AG09309 (cell line): ENCODE results near the gene SNRPA1.

Experiments
- DNase-seq: peaks from one replicate; pipeline ENCODE4 v3.0.0-alpha.2; 2010; ENCODE audit warnings: low read depth
- H3K4me3 ChIP-seq: 2 replicates; pipeline ENCODE4 v1.5.1; 2011; ENCODE audit warnings: mild to moderate bottlenecking, low read depth, low read length, moderate library complexity; ENCODE audit not compliant: control insufficient read depth
- TF ChIP-seq, protein P1 (sequence below): IDR thresholded peaks from 2 replicates; pipeline ENCODE4 v1.5.1; 2011; ENCODE audit warnings: mild to moderate bottlenecking, low read depth, low read length, inconsistent platforms; ENCODE audit not compliant: insufficient read depth, control insufficient read depth; ENCODE audit errors: missing control alignments

Gene SNRPA1

DNA sequence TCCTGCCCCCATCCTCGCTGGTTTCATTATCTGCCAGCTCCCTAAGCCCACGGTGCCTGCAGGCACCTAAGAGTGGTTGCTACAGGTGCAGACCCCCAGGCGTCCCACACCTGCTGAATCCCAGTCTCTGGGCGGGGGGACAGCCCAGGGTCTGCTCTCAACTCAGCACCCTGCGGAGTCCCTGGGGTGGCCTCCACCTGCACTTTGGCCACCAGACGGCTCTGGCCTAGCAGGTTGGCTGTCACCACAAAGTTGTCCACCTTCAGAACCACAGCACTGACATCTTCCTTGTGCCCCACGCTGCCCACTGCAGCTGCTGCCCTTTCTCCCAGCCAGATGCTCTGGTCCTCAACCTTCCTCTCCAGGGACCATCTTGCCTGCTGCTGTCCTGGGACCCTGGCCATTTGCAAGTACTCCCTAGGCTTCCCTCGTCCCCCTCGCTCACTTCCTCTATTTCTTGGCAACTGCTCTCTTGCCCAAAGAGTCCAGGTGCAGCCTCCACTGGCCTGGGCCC is 34.9 kb upstream of the SNRPA1 start:
- DNase-seq = no peak
- H3K4me3 ChIP-seq = no peak overlapping the region
- TF ChIP-seq, protein P1, sequence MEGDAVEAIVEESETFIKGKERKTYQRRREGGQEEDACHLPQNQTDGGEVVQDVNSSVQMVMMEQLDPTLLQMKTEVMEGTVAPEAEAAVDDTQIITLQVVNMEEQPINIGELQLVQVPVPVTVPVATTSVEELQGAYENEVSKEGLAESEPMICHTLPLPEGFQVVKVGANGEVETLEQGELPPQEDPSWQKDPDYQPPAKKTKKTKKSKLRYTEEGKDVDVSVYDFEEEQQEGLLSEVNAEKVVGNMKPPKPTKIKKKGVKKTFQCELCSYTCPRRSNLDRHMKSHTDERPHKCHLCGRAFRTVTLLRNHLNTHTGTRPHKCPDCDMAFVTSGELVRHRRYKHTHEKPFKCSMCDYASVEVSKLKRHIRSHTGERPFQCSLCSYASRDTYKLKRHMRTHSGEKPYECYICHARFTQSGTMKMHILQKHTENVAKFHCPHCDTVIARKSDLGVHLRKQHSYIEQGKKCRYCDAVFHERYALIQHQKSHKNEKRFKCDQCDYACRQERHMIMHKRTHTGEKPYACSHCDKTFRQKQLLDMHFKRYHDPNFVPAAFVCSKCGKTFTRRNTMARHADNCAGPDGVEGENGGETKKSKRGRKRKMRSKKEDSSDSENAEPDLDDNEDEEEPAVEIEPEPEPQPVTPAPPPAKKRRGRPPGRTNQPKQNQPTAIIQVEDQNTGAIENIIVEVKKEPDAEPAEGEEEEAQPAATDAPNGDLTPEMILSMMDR = no peak

DNA sequence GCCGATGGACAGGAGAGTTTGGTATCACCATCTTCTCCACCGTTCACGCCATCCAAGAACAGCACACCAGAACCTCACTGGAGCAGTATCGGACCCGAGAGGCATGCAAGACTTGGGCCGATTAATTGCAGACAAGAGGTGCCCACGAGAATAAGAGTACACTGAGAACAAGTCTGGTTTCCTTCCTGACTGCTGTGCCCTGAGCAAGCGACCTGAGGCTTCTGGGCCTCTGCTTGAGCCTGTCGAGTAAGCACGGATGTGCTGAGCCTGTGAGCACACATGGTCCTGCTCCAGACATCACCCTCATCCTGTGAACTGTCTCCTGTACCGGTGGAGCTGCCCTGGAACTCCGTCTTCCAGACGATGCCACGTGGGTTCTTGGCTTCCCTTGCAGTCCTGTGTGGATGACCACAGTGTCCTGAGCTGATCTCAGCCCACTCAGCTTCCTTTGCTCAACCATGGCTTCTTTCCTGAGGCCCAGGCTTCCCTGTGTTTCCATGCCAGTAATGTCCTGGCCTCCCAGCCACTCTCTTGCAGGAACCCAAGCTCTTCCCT is 34.3 kb upstream of the SNRPA1 start:
- DNase-seq = no peak
- TF ChIP-seq, protein P1 = no peak
- H3K4me3 ChIP-seq = no peak overlapping the region

DNA sequence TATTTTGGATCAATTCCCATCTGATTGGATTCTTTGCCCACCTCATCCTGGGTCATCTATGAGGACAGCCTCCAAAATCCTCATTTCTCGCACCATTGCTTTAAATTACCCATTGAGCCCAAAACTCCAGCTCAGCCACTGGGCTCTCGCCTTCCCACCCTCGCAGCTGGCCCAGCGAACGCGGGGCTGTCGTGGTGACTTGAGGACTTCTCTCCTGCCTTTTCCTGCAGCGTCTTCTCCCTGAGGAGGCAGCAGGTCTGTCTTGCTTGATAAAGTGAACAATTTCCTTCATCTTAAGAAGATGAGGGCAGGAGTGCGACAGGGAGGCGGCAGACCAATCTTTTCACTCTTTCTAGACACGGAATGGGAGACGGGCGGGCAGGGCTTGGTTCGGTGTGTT is 33.0 kb upstream of the SNRPA1 start:
- no peak overlapping the region for H3K4me3 ChIP-seq
- DNase-seq = no peak
- TF ChIP-seq, protein P1 = no peak

DNA sequence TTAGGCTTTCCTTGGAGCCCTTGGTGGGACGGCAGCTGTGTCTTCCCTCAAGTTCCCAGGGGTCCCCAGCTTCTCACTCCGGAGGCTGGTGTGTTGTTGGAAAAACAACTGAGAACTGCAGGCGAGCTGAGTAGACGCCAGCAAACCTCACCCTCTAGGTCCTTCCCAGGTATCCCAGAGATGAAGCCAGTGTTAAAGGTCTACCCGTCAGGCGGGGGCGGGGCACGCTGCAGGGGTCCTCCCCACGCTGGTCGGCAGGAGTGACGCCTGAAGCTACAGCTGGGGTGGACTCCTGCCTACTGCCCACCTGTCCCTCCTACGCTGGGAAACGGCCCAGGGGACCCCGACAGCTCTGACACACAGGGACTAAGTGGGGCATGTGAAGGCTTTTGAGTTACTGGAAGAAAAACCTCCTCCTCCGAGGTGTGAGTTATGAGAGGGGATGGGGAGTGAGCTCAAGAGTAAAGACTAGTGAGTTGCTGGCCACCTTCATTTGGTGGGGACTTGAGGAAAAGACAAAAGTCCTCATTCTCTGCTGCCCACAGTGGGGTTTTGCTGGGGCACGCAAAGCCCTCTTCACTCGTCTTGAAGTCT is 32.2 kb upstream of the SNRPA1 start:
- no peak for DNase-seq
- TF ChIP-seq, protein P1 = no peak
- H3K4me3 ChIP-seq = no peak overlapping the region

DNA sequence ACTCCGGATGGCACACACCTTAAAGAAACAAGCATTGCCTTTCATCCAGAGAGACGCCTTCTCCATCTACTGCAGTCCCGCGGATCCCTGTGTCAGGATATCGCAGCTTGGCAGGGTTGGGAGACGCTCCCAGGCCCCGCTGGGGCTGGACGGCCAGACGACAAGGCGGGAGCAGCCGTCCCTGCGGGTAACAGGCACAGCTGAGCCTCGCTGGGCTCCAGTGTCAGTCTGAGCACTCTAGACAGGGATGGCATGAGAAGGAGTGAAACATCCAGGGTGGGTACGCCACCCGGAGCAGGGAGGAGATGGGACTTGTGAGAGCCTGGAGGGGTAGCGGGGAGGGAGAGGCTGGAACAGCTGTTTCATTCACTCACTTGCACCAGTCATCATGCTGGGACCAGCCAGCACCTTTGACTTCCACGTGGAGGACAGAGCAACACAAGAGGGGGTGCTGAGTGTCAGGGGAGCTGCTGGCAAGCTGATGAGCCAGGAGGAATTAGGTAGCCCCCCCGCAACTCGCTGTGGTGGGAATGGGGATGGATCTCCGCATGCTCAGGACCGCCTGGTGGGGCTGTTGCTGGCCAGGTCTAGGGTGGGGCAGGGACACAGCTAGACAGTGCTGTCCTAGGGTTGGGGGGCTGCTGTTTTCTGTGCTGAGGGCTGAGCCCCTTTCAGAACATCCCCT is 31.6 kb upstream of the SNRPA1 start:
- H3K4me3 ChIP-seq = no peak overlapping the region
- TF ChIP-seq, protein P1 = no peak
- no peak for DNase-seq

DNA sequence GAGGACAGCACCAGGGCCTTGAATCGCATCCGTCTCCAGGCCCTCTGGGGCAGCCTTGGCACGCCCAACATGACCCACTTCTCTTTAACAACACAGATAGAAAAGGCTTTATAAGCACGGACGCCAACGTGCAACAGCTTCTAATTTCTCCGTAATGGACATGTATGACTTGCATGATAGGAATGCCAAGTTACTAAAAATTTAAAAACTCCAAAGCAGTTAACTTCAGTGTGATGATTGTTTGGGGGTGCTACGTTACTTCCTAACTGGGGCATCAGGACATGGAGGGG is 30.9 kb upstream of the SNRPA1 start:
- DNase-seq = no peak
- H3K4me3 ChIP-seq = no peak overlapping the region
- TF ChIP-seq, protein P1 = no peak
